ENCODE measurements around the gene INTS1. TPM values are rescaled to one million over a fixed set of nuclear protein-coding genes. Genes with fewer than 3 reads are reported as not detected.

INTS1 gene
- total and polyA plus RNA-seq, 10 of the 15 experiments (the other 5 are each of a cell fraction or from before 2014, with no cell fraction given), result 0.52 to 89.0 (median 15.1) TPM

DNA sequence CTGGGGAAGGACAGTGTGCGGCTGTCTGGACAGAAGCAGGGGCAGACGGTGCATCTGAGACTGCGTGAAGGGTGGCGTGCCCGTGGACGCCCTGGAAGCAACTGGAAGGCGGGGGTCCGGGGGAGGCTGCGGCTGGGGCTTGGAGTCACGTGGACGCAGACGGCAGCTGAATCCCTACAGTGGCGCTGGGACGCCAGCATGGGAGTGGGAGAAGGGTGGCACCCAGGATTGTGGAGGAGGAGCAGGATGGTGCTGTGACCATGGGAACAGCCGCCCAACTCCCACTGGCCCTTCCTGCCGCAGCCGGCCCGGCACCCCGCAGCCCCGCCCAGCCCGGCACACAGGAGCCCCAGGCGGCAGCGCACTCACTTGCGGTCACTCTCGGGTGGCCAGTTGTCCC lies 9.7 kb downstream of the INTS1 start:
- H3K79me2 ChIP-seq (ENCODE audit: control insufficient read depth, insufficient read depth, low read length), result no peaks in the 10 kb centered on the region
- H3K4me3 ChIP-seq, result no peak overlapping the region
- no peak for ATAC-seq
- 93% methylated on average over 17 of the region's 25 CpGs for WGBS (ENCODE audit: insufficient coverage, insufficient replicate concordance, low lambda C conversion rate, missing lambda C conversion rate)
- ChIA-PET POLR2A (no interaction called here), RAD21 (ENCODE audit: unreplicated experiment) (no interaction called here), CTCF (no interaction called here), SMC1A (ENCODE audit: uncharacterized antibody, unreplicated experiment) (no interaction called here)
- no peaks in the 10 kb centered on the region for H3K9me3 ChIP-seq (replicated peaks; ENCODE audit: control insufficient read depth, insufficient read depth, low read length)
- BruUV-seq (replicated peaks), result no TSS peak
- no peak for DNase-seq (ENCODE audit: low read depth, low spot score)
- H3K4me1 ChIP-seq (ENCODE audit: control insufficient read depth, insufficient read depth, low read length), result no peaks in the 10 kb centered on the region
- H3K4me2 ChIP-seq (ENCODE audit: control insufficient read depth, insufficient read depth), result no peak overlapping the region
- FAIRE-seq, result no peak
- H3K27ac ChIP-seq (ENCODE audit: control insufficient read depth, insufficient read depth), result no peak overlapping the region
- peaks cover 5 to 24% of the 10 kb centered on the region in 2 experiments; a peak in 3 of 4 replicates for H3K36me3 ChIP-seq (ENCODE audit: control insufficient read depth in 2 of 2, insufficient read depth in 2 of 2, low read length in 1 of 2)
- H3K27me3 ChIP-seq (replicated peaks in 1 of 2; ENCODE audit: control insufficient read depth in 2 of 2, insufficient read depth in 2 of 2, low read length in 1 of 2), result no peaks in the 10 kb centered on the region
- in situ Hi-C loops (cut with MboI), result no loop called here
- no peak overlapping the region for H2AFZ ChIP-seq (ENCODE audit: control insufficient read depth, low read depth, low read length)
- intact Hi-C loops (cut with micrococcal nuclease; ENCODE audit: unreplicated experiment), result no loop called here
- no peaks in the 10 kb centered on the region for H4K20me1 ChIP-seq (ENCODE audit: control insufficient read depth, insufficient read depth)
- no peak overlapping the region for H3K9ac ChIP-seq (ENCODE audit: control insufficient read depth, insufficient read depth, low read length)
- no peak for TF ChIP-seq MXI1 (IDR thresholded peaks at IDR 0.05; ENCODE audit: low read depth, low read length)
- TF ChIP-seq WRNIP1 (IDR thresholded peaks at IDR 0.05; ENCODE audit: borderline replicate concordance, low read depth, low read length), result no peak
- TF ChIP-seq MEF2A (IDR thresholded peaks at IDR 0.05; ENCODE audit: insufficient read depth, low read depth, low read length), result no peak
- TF ChIP-seq, protein P1, sequence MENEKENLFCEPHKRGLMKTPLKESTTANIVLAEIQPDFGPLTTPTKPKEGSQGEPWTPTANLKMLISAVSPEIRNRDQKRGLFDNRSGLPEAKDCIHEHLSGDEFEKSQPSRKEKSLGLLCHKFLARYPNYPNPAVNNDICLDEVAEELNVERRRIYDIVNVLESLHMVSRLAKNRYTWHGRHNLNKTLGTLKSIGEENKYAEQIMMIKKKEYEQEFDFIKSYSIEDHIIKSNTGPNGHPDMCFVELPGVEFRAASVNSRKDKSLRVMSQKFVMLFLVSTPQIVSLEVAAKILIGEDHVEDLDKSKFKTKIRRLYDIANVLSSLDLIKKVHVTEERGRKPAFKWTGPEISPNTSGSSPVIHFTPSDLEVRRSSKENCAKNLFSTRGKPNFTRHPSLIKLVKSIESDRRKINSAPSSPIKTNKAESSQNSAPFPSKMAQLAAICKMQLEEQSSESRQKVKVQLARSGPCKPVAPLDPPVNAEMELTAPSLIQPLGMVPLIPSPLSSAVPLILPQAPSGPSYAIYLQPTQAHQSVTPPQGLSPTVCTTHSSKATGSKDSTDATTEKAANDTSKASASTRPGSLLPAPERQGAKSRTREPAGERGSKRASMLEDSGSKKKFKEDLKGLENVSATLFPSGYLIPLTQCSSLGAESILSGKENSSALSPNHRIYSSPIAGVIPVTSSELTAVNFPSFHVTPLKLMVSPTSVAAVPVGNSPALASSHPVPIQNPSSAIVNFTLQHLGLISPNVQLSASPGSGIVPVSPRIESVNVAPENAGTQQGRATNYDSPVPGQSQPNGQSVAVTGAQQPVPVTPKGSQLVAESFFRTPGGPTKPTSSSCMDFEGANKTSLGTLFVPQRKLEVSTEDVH (IDR thresholded peaks at IDR 0.05; ENCODE audit: low read depth, partially characterized antibody), result no peak
- TF ChIP-seq, protein P2, sequence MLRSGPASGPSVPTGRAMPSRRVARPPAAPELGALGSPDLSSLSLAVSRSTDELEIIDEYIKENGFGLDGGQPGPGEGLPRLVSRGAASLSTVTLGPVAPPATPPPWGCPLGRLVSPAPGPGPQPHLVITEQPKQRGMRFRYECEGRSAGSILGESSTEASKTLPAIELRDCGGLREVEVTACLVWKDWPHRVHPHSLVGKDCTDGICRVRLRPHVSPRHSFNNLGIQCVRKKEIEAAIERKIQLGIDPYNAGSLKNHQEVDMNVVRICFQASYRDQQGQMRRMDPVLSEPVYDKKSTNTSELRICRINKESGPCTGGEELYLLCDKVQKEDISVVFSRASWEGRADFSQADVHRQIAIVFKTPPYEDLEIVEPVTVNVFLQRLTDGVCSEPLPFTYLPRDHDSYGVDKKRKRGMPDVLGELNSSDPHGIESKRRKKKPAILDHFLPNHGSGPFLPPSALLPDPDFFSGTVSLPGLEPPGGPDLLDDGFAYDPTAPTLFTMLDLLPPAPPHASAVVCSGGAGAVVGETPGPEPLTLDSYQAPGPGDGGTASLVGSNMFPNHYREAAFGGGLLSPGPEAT (IDR thresholded peaks at IDR 0.05; ENCODE audit: low read depth), result no peak
- TF ChIP-seq, protein P3, sequence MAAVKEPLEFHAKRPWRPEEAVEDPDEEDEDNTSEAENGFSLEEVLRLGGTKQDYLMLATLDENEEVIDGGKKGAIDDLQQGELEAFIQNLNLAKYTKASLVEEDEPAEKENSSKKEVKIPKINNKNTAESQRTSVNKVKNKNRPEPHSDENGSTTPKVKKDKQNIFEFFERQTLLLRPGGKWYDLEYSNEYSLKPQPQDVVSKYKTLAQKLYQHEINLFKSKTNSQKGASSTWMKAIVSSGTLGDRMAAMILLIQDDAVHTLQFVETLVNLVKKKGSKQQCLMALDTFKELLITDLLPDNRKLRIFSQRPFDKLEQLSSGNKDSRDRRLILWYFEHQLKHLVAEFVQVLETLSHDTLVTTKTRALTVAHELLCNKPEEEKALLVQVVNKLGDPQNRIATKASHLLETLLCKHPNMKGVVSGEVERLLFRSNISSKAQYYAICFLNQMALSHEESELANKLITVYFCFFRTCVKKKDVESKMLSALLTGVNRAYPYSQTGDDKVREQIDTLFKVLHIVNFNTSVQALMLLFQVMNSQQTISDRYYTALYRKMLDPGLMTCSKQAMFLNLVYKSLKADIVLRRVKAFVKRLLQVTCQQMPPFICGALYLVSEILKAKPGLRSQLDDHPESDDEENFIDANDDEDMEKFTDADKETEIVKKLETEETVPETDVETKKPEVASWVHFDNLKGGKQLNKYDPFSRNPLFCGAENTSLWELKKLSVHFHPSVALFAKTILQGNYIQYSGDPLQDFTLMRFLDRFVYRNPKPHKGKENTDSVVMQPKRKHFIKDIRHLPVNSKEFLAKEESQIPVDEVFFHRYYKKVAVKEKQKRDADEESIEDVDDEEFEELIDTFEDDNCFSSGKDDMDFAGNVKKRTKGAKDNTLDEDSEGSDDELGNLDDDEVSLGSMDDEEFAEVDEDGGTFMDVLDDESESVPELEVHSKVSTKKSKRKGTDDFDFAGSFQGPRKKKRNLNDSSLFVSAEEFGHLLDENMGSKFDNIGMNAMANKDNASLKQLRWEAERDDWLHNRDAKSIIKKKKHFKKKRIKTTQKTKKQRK (IDR thresholded peaks at IDR 0.05; ENCODE audit: low read depth, low read length), result no peak
- no peak for TF ChIP-seq YY1 (IDR thresholded peaks at IDR 0.05; ENCODE audit: low read depth, low read length)
- no peak for TF ChIP-seq LARP7 (IDR thresholded peaks at IDR 0.05)
- no peak for TF ChIP-seq FOXM1 (IDR thresholded peaks at IDR 0.05; ENCODE audit: low read depth, low read length)
- TF ChIP-seq RBBP5 (conservative IDR thresholded peaks at IDR 0.05), result no peak
- no peak for TF ChIP-seq CBFB (IDR thresholded peaks at IDR 0.05; ENCODE audit: low read depth)
- TF ChIP-seq TCF3 (IDR thresholded peaks at IDR 0.05; ENCODE audit: borderline replicate concordance, insufficient read depth, low read depth, low read length), result no peak
- TF ChIP-seq GABPA (IDR thresholded peaks at IDR 0.05; ENCODE audit: low read depth), result no peak
- no peak for TF ChIP-seq RFX5 (IDR thresholded peaks at IDR 0.05; ENCODE audit: low read depth, low read length)
- no peak for TF ChIP-seq CHD4 (IDR thresholded peaks at IDR 0.05)

Measured in GM12878 (cell line).